GM18861 (cell line): ENCODE measurements around the gene C5orf58.

Experiments used
- ATAC-seq: cut with Tn5 transposase; IDR thresholded peaks from one replicate; pipeline ENCODE4 v1.9.1; 2021; ENCODE audit not compliant: unreplicated experiment

Gene C5orf58, protein sequence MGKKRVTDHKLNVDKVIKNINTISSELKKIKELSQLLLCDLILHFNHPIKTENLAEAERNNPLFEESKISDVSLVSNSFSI

DNA sequence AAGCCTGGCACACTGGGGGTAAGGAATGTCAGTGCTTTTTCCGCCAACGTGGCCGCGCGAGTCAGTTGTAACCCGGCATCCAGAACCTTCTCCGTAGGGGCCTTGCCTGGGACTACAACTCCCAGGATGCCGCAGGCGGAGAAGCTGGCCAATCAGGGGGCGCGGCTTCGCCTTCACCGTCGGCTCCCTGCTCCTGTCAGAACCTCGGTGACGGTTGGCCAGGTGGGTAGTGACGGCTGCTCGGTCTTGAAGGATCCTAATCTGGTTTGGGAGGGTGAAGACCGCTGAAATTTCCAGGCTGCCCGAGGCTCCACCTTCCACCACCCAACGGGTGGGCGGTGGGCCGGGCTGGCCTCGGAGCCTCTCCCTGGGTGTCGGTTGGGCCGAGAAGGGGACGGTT, at the start of gene C5orf58:
TSS of gene C5orf58 (plus strand) at position 200 of the 400 bp plus-strand sequence. CDS start 1,992 bp downstream, outside the sequence.
- ATAC-seq = no peak

DNA sequence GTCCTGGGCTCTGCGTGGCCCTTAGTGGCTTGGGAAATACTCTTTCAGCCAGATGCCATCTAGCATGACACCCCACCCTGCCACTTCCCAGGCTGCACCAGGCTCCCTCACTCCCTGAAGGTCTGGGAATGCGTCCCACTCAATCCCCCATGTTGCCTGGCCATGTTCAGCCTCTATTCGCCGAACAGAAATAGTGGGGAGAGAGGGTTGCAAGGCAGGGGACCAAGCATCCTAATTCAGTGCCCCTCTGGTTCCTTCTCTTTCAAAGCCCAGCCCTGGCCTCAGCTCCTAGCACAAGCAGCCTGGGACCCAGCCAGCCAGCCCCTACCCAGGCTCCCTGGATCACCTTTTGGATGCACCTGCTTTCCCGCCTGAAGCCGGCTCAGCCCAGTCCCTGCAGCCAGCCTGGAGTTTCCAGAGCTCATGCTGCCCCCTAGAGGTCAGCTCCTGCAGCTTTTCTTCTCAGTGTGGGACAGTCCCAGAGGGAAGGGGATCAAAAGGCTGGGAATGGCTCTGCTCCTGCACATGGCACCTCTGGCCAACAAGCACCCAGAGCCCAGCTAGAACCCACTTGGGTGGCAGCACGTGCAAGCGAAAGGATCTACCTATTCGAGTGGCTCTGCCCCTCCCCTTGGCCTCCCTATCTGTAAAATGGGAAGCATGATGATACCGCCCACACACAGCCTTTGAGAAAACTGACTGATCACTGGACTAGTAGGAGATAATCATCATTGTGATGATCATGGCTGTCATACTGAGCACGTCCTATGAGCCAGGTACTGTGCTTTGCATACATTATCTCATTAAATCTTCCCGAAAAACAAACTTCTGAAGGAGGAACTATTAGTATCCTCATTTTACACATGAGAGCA, 48.7 kb upstream of the C5orf58 start:
- ATAC-seq = peak; percentile 66

DNA sequence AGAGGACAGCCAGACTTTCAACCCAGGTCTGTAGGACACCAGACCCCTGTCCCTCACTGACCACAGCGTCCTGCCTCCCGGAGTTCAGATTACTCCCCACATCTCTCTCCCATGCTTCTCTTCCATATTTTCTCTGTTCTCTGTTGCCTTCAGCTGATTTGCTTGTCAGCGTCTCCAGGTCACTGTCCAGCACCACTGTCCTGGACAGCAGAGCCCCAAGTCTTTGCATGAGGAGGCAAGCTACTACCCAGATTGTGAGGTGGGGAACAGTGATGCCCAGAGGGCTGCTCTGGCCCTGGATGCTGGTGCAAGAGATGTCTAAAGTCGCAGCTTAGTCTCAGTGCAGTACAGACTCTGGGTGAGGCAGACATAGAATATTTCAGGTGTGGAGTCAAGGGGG, 48.0 kb upstream of the C5orf58 start:
- ATAC-seq = no peak

DNA sequence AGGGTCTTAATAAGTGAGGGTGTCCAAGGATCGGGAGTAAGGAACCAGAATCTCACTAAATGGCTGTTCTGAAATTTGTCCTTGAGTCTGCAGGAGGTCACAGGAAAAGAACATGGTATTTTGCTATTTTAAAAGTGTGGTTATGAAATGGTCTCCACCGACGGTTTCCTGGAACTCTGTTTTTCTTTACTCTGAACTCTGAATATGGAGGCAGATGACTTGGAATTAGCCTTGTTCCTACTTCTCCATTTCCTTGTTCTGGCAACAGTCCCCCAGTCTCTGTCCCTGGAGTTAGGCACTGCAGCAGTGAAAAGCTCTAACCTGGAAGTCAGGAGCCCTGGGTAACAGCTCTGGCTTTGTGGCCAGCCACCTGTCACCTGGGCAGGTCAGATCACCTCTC, 46.6 kb upstream of the C5orf58 start:
- no peak for ATAC-seq

DNA sequence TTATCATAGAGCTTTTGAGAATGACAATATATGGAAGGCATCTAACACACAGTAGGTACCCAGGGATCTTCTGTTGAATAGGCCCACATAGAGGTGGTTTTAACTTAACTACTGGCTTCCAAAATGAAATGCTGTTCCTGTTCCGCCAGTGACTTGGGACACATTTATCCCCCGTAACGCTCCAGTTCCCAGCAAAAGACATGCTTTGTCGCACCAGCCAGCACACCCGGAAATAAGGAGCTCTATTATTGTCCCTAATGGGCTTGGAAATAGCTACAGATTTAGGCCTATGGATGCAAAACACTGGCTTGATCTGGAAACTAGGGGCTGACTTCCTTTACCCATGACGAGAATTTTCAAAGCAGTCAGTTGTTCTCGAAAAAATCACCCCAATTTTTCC, 45.9 kb upstream of the C5orf58 start:
- no peak for ATAC-seq

DNA sequence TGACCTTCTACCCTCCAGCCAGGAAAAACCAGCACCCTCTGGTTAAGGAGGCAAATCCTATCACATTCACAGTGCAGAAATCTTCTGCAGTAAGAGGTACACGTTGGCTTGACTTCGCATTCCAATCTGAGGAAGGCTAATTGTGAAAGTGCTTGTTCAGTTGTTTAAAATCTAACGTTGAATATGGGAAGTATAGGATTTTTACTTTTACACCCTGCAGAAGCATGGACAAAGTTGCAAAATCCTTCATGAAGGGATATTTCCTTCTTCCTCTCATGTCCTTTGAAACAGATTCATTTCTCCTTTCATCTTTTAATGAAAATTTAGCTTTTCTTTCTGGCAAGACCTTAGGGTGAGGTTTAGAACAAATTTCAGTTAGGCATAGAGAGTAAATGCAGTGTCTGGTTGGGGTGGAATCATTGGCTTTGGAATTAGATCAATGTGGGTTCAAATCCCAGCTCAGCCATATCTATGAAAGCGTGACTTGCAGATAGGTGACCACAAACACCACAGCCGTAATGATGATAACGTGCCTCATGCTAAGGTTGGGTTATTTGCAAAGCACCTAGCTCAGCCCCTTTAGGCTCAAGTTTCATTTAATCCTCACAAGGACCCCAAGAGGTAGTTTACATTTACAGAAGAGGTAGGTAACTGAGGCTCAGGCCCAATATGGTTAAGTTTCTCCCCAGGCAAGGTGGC, 42.2 kb upstream of the C5orf58 start:
- ATAC-seq = no peak

DNA sequence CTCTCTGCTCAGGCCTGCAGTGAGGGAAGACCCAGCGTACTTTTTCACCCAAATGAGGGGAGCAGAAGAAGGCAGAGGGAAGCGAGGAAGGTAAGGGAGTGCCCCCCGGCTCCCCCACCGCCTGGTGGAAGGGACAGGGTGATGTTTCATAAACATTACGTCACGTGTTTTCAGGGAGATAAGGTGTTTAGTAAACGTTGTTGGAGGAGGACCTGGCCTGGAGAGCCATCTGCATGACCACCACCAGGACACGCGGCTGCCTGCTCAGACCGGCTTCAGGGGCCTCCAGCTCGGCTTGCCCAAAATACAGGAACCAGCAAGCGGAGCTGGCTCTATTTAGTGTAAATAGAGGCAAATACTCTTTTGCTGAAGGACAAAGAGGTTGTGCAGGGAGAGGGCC, 40.0 kb upstream of the C5orf58 start:
- ATAC-seq = no peak

DNA sequence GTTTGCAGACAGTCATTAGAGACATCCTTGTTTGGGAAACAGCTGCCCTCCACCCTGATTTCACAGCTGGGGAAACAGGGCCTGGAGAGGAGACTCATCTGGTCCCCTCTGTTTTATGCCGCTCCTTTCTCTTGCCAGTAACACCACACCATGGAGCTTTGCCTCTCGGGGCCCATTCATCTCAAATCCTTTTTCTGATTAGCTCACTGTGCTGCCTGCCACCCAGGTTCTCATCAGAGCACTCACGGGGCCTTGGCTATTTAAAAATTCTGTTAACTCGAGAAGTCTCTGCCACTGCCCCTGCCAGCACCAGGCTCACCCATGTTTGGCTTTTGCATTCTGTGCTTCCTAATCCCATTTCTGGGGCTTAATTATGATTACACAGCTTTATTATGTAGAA, 36.8 kb upstream of the C5orf58 start:
- no peak for ATAC-seq

DNA sequence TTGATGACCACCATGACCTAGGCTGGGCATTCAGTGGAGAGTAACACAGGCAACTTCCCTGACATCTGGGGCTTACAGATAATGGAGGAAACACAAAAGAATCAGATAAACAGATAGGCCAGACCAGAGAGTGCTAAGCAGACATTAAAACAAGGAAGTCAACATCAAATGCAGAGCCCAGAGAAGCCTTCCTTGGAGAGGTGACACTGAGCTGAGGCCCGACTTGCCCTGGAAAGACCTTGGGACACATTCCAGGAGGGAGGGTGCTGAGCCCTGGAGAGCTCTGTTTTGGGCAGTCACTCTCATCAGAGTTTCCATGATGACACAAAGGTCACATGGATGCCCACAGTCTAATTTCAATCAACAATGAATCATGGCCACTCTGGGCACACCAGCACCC, 31.9 kb upstream of the C5orf58 start:
- no peak for ATAC-seq

DNA sequence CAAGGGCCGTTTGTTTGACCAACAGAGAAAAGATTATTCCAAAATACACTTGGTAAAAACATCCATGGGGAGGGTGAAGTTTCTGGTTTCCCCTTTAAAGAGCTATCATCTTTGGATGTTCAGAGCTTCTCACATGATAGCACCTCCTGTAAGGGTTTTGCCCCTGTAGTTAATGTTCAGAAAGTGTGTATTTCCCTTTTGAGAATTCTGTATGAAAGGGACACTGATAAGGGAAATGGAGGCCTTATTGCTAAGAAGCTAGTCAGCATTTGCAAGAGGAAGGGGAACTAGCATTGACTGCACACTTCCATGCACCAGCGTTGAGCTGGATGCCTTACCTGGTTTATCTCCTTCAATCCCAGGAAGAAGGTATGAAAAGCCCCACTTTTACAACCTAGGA, 31.5 kb upstream of the C5orf58 start:
- no peak for ATAC-seq

DNA sequence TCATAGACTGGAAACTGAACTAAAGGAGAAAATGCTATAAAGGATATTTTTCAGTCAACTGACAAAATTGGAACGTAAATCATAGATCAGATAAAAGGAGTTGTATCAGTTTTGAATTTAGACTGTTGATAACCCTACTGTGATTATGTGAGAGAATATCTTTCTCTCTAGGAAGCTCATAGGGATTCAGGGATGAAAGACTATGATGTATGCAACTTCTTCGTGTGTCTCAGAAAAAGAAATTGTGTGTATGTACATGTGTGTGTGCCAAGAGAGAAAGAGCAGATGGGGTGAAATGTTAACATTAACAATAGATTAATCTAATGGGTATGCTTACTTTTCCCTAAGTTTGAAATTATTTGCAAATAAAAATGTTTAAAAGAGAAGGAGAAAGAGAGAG, 30.7 kb upstream of the C5orf58 start:
- no peak for ATAC-seq

DNA sequence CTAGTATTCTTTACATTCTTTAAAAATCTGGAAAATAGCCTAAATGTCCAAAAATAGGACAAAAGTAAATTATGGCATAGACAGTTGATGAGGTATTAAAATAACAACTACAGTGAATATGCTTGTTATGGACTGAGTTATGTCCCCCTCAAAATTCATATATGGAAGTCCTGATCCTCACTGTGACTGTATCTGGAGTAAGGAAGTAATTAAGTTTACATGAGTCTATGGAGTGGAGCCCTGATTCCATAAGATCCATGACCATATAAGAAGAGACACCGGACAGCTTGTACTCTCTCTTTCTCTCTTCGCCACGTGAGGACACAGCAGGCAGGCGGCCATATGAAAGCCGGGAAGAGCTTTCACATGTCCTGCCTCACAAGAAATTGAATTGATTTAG, 28.6 kb upstream of the C5orf58 start:
- no peak for ATAC-seq

DNA sequence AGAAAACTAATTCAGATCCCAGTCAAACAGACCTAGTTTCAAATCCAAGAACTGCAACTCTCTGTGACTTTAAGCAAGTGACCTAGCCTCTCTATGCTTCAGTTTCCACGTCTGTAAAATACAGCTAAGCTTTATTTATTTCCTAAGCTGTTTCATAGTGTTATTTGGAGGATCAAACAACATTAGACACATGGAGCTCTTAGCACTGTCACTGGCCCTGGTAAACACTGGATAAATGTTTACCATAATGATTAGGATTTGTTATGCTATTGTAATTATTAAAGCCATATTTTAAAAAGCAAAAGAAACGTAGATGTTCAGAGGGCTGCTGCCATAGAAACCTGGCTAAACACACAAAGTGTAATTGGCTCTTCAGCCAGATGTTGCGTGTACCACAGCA, 26.6 kb upstream of the C5orf58 start:
- no peak for ATAC-seq

DNA sequence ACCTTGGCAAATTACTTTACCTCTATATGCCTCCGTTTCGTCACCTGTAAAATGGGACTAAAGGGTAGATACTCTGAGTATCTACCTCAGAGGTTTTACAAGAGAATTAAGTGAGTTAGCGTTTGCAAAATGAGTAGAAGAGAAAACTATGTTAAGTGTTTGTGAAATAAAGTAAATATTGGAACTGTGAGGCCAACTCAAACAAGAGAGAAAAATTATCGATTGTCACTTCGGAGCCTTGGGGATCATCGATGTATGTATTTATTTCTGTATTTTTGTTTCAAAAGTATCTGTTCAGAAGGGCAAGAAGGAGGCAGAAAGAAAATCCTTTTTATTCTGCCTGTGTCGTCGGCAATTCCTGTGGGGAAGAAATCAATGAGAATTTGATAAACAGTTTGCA, 25.8 kb upstream of the C5orf58 start:
- ATAC-seq = no peak

DNA sequence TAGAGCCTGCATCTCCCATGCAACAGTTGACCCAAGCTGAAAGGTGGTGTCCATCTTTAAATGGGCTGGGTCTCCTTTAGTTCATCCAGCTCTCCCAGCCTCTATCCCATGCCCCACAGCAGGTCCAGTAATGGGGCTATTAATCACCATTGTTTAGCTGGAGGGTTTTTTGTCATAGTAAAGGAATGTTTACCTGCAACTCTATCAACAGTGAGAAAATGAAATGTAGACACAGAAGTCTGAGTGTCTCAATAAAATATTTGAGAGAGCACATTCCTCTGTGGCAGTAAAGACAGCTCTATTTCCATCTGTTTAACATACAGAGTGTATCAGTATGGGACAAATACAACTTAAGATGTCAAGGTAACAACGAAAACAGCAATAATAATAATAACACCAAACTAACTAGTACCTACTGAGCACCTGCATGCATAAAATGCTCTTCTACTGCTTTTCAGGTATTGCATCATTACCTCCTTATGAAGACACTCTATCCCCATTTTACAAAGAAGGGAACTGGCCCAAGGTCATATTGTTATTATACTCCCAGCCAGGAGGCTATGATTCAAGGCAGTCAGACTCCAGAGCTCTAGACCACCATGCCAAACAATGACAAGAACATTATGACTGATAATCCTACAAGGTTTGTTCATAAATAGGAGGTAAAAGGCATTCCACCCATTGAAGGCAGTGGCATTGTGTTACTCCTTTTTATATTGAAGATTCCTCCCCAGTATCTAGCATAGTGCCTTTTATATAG, 21.0 kb upstream of the C5orf58 start:
- no peak for ATAC-seq

DNA sequence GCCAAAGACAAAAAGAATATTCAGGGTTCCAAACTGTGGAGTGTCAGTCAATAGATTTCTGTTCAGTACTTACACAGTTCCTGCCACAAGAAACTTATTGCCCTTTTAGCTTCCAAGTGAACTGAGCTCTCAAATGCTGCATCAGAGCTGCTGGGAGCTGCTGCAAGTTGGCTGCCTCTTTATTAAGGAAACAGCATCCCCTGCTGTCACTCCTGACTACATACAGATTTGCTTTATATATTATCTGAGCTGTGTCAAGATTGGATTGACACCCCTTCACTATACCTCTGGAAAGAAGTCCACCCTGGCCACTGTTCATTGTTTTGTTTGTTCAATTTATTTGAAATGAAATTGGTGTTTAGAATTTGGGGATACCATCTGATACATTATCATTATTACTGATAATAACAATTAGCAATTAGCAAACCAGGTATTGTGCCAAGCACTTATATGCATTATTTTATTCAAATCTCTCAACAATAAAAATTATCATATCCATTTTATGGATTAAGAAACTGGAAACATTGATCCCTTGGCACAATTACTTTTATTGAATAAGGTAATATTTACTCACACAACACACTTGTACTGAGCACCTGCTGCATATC, 16.4 kb upstream of the C5orf58 start:
- ATAC-seq = no peak

DNA sequence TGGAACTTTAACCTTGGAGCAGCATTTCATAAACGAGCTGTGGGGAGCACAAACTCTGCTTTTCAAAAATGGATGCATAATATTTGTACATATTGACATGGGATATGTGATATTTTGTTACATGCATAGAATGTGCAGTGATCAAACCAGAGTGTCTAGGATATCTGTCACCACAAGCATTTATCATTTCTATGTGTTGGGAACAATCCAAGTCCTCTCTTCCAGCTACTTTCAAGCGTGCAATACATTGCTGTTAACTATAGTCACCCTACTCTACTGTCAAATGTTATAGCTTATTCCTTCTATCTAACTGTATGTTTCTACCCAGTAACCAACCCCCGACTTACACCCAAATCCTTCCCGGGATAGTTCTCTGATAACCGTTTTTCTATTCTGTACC, 15.0 kb upstream of the C5orf58 start:
- no peak for ATAC-seq

DNA sequence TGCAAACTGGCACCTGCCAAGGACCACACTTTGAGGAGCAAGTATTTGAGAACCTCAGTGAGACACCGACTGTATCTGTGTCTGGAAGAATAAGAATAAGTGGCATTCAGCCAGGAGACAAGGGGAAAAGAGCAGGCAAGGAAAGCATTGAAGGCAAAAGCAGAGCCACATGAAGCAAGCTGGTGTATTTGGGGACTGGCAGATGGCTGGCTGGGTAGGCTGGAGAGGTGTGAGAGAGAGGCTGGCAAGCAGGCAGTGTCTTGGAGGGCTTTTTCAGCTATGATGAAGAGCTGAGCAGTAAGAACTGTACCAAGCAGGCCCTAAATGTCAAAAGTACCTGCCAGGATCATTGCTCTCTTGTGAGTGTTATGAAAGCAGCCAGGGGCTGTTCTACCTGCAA, 14.1 kb upstream of the C5orf58 start:
- ATAC-seq = no peak

DNA sequence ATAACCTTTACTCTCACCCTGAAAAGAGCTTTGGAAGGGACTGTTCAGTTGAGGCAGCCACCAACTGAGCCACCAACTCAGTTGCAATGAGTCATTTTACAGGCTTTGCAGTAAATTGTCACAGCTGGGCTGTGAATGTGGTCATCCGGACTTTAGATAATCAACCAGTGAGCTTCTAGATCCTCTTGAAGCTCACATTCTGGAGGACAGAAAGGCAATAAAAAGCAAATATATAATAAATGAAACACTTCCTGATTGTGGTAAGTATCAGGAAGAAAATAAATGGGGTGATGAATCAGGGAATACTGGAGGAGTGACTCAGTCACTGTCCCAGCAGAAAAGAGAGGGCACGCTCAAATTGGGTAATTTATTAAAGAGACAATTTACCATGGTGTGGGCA, 13.2 kb upstream of the C5orf58 start:
- no peak for ATAC-seq

DNA sequence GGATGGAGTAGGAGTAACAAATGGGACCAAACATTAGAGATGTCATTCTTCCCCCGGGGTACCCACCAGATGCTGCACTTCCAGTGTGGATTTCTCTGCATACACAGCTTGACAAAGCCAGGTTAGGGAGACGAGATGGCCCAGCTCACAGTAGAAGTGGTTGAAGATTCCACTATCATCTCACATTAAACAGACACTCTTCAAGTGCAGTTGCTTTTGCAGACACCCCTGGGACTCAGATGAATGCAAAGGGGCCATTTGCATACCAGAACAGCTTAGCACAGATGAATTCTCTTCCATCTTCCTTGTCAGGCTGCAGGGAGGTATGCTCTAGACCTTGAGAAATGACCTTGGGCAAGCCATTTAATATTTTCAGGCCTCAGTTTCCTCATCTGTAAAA, 12.6 kb upstream of the C5orf58 start:
- ATAC-seq = no peak

DNA sequence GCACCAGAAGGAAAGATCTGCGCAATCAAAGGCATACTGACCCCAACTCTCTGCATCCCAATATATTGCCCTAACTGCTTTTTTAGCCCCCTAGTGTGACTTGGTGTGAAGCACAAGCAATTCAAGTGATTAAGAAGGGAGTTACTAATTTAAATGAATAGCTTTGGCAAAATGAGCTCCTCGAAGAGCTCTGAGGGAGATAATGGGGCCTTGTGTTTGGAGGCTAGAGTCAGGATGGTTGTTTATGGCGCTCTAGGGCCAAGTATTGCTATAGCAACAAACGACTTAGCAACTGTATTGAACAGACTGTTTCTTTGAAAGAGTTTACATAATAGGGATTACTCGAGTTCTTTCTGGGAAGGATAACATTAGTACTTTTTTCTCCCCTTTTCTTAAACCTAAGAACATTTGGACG, 11.5 kb upstream of the C5orf58 start:
- ATAC-seq = no peak
